NCI-H2081 treated with DMSO at 0.1 percent for 48 hours (cell line): ENCODE results near the gene DUSP3.

Experiments used
- DNase-seq: peaks from one replicate; lab custom pipeline; 2025; lab: John Stamatoyannopoulos, UW

DUSP3 gene

DNA sequence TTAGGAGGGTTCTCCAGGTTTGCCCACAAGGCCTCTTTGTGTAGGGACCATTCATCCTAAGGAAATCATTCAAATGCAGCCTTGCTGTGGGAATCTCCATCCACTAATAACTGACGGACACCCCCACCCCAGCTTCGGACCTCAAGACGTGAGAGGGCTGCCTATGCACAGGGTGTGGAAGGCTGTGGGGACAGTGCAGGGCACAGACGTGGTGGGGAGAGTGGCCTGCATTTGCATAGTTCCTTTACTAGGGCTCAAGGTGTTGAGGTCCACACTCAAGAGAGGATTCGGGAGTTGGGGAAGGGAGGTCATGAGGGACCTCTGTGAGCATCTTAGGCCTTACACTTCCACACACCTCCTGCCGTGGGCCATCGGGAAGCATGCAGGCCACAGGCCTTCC, 9.8 kb downstream of the DUSP3 start:
- DNase-seq = no peak

GRCh38 chr17:43768382-43768781, 10.4 kb downstream of the DUSP3 start:
- no peak for DNase-seq

GRCh38 chr17:43767713-43768059, 11.1 kb downstream of the DUSP3 start:
- DNase-seq = no peak

DNA sequence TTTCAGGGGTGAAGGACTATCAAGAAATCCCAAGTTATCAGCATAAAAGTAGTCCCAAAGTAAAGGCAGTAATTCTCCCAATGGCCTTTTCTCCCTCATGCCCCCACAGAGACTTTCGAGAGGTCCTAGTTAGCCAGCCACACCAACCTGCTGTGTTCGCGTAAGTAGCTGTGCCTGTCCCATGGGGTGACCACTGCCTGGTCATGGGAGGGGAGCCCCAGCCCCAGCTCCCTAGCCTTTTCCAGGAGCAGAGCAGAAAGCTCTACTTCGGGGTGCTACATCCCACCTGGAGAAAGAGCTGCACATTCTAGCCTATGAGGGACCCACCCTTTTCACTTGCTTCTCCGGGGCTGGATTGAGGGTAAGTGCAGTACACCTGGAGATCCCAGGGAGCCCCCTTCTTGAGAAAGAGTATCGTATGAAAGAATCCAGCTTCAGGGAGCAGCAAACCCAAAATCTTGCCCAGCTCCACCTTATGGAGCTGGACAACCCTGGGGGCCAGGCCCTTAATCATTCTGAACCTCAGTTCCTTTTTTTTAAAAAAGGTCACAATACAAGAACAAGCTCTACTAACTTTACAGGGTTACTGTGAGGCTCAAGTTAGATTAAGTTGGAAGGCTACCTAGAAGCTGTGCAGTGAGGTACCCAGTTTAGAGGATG, 11.6 kb downstream of the DUSP3 start:
- no peak for DNase-seq

- DNase-seq = no peak
Measured at GRCh38 chr17:43766413-43767052, 12.2 kb downstream of the DUSP3 start.

DNA sequence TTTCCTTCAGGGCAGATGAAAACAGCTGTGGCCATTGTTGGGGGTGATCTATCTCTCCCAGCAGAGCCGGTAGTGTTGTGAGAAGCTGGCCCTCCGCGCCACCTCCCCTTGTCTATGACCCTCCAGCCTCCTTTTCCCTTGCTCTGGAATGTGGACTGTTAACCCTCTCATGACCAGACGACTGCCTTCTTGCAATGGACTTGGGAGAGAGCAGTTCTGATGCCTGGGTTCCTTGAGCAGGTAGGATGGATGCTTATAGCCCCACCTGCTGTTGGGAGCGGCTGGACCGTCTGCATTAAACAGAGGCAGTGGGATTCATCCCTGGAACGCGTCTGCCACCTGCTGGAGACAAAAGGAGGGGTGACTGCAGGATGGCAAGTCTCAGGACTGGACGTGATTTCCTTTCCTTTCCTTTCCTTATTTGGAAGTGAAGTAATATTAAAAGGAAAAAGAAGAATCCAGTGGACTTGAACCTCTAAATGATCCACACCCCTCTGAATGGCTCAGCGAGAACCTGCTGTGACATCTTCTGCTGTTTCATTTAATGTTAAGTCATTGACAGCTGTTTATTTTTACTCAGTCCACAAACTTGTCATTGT, 18.4 kb downstream of the DUSP3 start:
- peak; percentile 74 for DNase-seq

DNA sequence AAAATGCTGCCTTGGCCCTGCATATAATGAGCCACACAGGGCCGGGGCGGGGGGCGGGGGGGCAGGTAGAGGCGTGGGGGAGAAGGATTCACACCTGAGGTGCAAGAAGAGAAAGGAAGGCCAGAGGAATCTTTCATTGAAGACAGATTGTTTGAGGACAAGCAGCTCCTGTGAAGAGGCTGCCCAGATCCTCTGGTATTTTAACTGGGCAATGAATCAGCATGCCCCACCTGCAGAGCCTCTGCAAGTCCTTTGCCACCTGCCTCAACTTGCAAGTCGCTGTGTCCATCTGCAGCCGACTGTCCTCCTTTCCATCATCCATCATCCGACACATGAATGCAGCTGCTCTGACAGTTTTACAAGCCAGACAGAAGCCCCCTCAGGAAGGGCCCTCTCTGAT, 18.9 kb downstream of the DUSP3 start:
- no peak for DNase-seq

- DNase-seq = no peak
Measured at GRCh38 chr17:43758497-43759174, 20.1 kb downstream of the DUSP3 start, which contains the start of gene SOST. Gene SOST, minus strand, starts transcription at chr17:43758791. Its CDS starts 50 bp downstream, at chr17:43758741.

DNA sequence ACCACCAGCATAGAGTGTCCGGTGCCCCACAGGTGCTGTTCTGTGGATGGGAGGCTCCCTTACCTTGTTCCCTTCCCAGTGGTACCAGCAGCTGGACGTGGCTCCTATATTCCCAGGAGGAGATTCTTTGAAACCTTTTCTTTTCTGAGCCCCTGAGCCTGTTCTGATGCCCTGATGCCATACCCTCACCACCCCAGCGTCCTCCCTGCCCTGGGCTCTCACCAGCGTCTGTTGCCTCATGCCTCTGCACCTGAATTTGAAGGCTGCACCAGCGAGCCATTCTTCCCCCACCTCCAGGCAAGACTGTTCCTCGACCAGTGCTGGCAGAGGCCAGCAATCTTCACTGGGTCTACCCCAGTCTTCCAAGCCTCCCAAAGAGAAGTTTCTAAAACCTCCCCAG, 20.7 kb downstream of the DUSP3 start:
- no peak for DNase-seq

DNA sequence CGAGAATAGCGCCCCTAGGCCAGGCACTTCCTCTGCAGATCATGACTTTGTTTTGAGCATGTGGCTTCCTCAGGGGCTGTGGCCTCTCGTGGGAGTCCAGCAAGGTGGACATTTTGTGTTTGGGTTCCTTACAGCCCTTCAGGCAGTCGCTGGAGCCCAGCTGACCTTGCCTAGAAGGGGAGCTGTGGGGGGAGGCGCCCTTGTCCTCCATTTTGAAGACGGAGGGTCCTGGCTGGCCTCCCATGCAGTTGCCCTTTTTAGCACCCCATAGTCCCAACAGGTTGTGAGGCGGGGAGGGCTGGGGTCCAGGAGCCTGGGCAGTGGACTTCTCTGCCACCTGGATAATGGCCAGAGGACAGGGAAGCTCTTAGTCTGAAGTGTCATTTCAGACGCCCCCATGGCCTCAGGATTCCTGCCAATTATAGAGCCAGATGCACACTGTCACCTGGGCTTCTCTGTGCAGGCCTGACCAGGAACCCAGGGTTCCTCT, 21.6 kb downstream of the DUSP3 start:
- no peak for DNase-seq

- no peak for DNase-seq
Measured at GRCh38 chr17:43756201-43756600, 22.6 kb downstream of the DUSP3 start.

DNA sequence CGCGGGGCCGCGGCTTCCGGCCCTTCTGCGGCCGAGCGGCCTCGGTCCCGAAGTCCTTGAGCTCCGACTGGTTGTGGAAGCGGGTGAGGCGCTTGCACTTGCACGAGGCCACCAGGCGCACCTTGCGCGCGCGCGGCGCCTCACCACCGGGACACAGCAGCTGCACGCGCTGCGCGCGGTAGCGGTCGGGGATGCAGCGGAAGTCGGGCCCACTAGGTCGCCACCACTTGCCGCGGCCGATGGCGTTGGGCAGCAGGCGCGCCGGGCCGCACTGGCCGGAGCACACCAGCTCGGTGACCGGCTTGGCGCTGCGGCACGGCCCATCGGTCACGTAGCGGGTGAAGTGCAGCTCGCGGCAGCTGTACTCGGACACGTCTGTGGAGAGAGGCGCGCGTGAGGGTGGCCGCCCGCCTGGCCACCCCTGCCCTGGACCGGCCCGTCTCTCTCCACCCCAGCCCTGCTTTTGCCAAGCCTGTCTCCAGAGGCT, 23.3 kb downstream of the DUSP3 start:
- DNase-seq = no peak

DNA sequence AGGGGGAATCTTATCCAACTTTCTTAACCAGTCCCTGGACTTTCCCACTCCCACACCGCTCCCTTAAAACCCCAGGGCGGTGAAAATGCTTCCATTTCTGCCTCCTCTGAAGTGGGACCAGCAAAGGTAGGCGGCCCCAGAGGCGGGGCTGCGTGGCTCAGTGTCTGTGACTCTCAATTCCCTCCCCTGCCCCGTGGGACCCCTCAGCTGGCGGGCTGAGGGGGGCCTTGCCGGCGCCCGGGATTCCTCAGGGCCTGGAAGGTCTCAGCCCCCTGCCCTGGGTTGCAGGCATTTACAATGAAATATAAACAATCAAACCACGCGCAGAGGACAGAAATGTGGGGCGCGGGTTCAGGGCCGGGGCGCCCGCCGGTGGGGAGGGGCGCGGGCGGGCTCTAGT, 23.8 kb downstream of the DUSP3 start:
- no peak for DNase-seq

DNA sequence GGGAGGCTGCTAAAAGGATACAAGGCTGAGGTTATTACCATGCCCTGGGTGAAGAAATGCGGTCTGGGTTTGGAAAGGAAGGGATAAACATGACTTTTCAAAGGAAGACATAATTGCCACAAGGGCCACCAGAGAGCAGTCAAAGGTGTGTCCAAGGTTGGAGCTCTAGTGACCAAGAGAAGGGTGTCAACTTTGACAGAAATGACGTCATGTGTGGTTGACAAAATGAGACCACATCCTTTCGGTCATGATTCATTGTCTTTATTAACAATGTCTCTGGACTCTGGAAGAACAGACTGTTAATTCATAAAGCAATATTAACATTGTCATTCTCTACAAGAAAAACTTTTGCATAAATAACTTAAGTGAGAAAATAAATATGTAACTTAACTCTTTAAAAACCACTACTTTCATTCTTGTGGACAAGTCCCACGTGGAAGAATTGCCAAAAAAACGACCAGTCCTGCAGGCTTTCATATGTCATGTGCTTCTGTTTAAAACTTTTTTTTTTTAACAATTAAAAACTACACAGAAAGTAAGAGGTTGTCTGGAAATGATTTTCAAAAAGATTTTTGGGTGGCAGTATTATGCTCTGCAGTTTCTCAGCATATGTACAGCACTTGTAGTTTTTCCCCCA, 25.2 kb downstream of the DUSP3 start:
- no peak for DNase-seq

DNA sequence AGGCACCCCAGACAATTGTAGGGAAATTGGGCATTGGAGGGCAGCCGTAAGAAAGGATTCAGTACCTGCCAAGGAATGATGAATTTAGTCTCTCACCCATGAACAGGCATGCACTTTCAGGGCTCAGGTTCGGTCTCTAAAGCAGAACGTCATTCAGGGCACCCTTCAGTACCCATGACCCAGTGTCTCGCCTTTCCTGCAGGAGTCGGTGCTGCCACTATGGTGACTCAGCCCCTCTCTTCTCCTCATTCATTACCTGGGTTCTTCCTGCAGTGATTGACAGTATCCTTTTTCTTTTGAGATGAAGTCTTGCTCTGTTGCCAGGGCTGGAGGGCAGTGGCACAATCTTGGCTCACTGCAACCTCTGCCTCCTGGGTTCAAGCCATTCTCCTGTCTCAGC, 28.6 kb downstream of the DUSP3 start:
- DNase-seq = no peak

DNA sequence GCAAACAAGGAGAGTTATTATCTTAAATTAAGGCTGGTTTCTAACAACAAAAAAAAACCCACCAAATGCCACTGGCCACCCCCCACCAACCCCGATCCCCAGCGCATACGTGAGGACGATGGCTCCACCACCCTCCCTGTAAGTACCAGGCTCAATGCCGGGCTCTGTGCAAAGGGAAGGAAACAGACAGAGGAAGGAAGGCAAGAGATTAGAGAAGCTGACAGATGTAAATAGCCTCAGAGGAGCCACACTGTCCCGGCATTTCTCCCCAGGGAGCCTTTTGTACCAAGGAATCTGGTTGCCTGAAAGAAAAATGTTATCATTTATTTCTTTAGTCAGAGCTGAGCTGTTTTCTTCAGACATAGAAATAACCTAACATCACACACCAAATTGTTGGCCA, 33.2 kb downstream of the DUSP3 start:
- DNase-seq = no peak

DNA sequence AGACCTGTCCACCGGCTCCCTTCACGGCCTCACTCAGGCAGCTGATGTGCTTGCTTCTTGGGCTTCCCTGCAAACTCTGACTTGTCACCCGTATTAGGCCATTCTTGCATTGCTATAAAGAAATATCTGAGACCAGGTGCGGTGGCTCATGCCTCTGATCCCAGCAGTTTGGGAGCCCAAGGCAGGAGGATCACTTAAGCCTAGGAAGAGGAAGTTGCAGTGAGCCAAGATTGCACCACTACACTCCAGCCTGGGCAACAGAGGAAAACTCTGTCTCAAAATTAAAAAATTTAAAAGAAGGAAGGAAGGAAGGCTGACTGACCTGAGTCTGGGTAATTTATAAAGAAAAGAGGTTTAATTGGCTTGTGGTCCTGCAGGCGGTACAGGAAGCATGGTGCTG, 37.1 kb downstream of the DUSP3 start:
- no peak for DNase-seq

DNA sequence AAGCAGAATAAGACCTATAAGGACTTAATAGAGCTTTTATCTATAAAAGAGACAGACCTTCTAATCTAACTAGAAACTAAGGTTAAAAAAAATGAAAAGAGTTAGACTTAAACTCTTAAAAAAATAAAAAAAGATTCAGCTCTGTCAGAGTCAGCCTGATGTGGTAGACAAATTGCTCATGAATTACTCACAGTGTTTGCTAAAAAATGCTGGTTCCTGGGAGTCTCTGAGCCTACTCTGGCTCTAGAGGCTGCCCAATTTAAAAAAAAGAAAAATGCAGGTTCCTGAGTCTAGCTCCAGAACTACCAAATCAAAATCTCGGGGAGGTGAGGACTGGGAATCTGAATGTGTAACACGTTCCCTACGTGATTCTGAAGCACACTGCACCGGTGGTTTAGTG, 38.2 kb downstream of the DUSP3 start:
- no peak for DNase-seq

DNA sequence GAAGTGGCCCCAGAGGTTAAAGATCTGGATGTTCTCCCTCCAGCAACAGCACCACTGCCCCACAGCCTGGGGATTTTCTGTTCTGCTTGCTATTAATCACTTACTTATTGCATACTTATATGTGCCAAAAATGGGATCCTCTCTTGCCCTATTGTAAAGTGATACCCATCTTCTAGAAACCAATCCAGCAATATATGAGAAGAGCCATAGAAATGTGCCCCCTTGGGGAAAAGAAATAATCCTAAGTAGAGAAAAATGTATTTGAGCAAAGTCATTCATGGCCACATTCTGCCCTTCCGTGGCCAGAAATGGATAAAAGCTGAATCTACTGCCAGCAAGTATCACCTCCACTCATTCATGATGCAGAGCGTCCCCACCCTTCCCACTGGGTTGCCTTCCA, 41.1 kb downstream of the DUSP3 start:
- no peak for DNase-seq

DNA sequence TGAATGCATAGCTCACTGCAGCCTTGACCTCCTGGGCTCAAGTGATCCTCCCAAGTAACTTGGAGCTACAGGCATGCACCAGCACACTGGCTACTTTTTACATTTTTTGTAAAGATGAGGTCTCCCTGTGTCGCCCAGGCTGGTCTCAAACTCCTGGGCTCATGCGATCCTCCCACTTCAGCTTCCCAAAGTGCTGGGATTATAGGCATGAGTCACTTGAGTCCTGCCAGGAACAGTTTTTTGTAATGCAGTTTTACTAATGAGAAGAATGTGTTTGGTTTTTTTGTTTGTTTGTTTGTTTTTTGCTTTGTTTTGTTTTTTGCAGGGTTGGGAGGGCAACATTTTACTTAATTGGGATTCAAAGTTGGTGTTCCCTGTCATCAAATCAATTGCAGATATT, 42.4 kb downstream of the DUSP3 start:
- DNase-seq = no peak

GRCh38 chr17:43734376-43734775, 44.4 kb downstream of the DUSP3 start:
- DNase-seq = no peak

GRCh38 chr17:43733956-43734355, 44.8 kb downstream of the DUSP3 start:
- no peak for DNase-seq
